GM21529 (cell line): ENCODE results near the gene SLC2A4.
A peak's percentile ranks its signal among the peaks of the same experiment; 100 is the strongest.

ENCODE experiments used
- ATAC-seq: cut with Tn5 transposase; IDR thresholded peaks from one replicate; pipeline ENCODE4 v1.9.1; 2021; ENCODE audit not compliant: unreplicated experiment

SLC2A4 gene

GRCh38 chr17:7296189-7296861 is 14.8 kb downstream of the SLC2A4 start:
- ATAC-seq = no peak

- no peak for ATAC-seq
Observed at GRCh38 chr17:7304179-7304578, 22.7 kb downstream of the SLC2A4 start.

- peak; percentile 59 for ATAC-seq
Observed at GRCh38 chr17:7306911-7307685, 25.6 kb downstream of the SLC2A4 start, which contains the start of gene EIF5A. TSS of gene EIF5A (plus strand) at chr17:7307628. CDS start at chr17:7309636, 2,008 bp downstream.

GRCh38 chr17:7307686-7308624 is 26.4 kb downstream of the SLC2A4 start:
- peak; percentile 7 for ATAC-seq

GRCh38 chr17:7308625-7309433 is 27.3 kb downstream of the SLC2A4 start:
- ATAC-seq = no peak

- ATAC-seq = no peak
Observed at GRCh38 chr17:7309628-7310027, 28.1 kb downstream of the SLC2A4 start.

GRCh38 chr17:7311110-7311705 is 29.7 kb downstream of the SLC2A4 start:
- ATAC-seq = no peak

- no peak for ATAC-seq
Observed at GRCh38 chr17:7312432-7313087, 31.0 kb downstream of the SLC2A4 start.

GRCh38 chr17:7313088-7313889 is 31.8 kb downstream of the SLC2A4 start:
- ATAC-seq = no peak

- no peak for ATAC-seq
Observed at GRCh38 chr17:7313890-7314718, 32.6 kb downstream of the SLC2A4 start.

GRCh38 chr17:7314719-7315569 is 33.4 kb downstream of the SLC2A4 start, which contains the start of gene GPS2:
TSS of gene GPS2 (minus strand) at chr17:7315360. CDS start at chr17:7315052, 308 bp downstream.
- peak; percentile 63 for ATAC-seq

- ATAC-seq = no peak
Observed at GRCh38 chr17:7315570-7316235, 34.2 kb downstream of the SLC2A4 start.

GRCh38 chr17:7317161-7317803 is 35.8 kb downstream of the SLC2A4 start:
- ATAC-seq = no peak

- ATAC-seq = no peak
Observed at GRCh38 chr17:7318121-7318860, 36.8 kb downstream of the SLC2A4 start.

GRCh38 chr17:7321466-7321865 is 39.9 kb downstream of the SLC2A4 start:
- no peak for ATAC-seq
